Lung (tissue), 12 donors: Measurements from ENCODE around the gene NRG2. TPM values are rescaled to one million over a fixed set of nuclear protein-coding genes. Genes with fewer than 3 reads are reported as not detected.
A peak's percentile ranks its signal among the peaks of the same experiment; 100 is the strongest.

Experiments
- ATAC-seq: fragments of 200-7000 bp; cut with Tn5 transposase; one replicate; pipeline ENCODE4 v1.9.1; 2020; ENCODE audit warnings: moderate number of reproducible peaks; ENCODE audit not compliant: insufficient read depth, low FRiP score
- DNase-seq, 3 donors: peaks; one replicate each; pipeline ENCODE4 v3.0.0-alpha.2; 2013 to 2017
- H3K27ac ChIP-seq, 2 donors: one replicate each; pipeline ENCODE4 v1.5.1; 2013; ENCODE audit warnings: mild to moderate bottlenecking in 2 of 2, moderate library complexity in 2 of 2, control low read depth in 1 of 2, inconsistent platforms in 1 of 2, low read depth in 1 of 2, low read length in 1 of 2
- H3K27me3 ChIP-seq, 3 donors: one replicate each; pipeline ENCODE4 v1.5.1; 2013; ENCODE audit warnings: low read length in 2 of 3; ENCODE audit not compliant: control insufficient read depth in 3 of 3, insufficient read depth in 3 of 3
- H3K36me3 ChIP-seq, 4 donors: one replicate each; pipeline ENCODE4 v1.5.1; 2013; ENCODE audit warnings: low read length in 4 of 4, mild to moderate bottlenecking in 1 of 4, moderate library complexity in 1 of 4; ENCODE audit not compliant: control insufficient read depth in 4 of 4, insufficient read depth in 4 of 4
- H3K4me1 ChIP-seq, 5 donors: one replicate each; pipeline ENCODE4 v1.5.1; 2013; ENCODE audit warnings: low read length in 5 of 5, mild to moderate bottlenecking in 2 of 5, moderate library complexity in 1 of 5; ENCODE audit not compliant: control insufficient read depth in 5 of 5, insufficient read depth in 5 of 5
- H3K4me3 ChIP-seq: one replicate; pipeline ENCODE4 v1.5.1; 2013; ENCODE audit warnings: mild to moderate bottlenecking, control low read depth, moderate library complexity
- H3K9ac ChIP-seq, 2 donors: one replicate each; pipeline ENCODE4 v1.5.1; 2013; ENCODE audit warnings: low read length in 2 of 2, control low read depth in 1 of 2; ENCODE audit not compliant: insufficient read depth in 1 of 2
- H3K9me3 ChIP-seq, 4 donors: one replicate each; pipeline ENCODE4 v1.5.1; 2013; ENCODE audit warnings: low read length in 3 of 4, mild to moderate bottlenecking in 1 of 4, moderate library complexity in 1 of 4; ENCODE audit not compliant: control insufficient read depth in 4 of 4, insufficient read depth in 3 of 4
- CTCF ChIP-seq: IDR thresholded peaks from 2 replicates; pipeline ENCODE4 v1.5.1; 2012; ENCODE audit warnings: mild to moderate bottlenecking; ENCODE audit errors: control extremely low read depth, extremely low read depth
- WGBS, 2 donors: extraction: QIAGEN DNeasy Blood & Tissue Kit; methylation state at CpG; one replicate each; pipeline ENCODE4 v1.1.7; 2013; 5-methylcytosine and 5-hydroxymethylcytosine counted together
- polyA plus RNA-seq, 2 donors: library from polyadenylated mRNA; stranded (reverse); fragments of 200-250 nt; gene quantifications; one replicate each; pipeline ENCODE4 v1.2.1, GENCODE V29; 2013
- total RNA-seq, 2 donors: library from RNA; depleted of rRNA in 1 of 2; stranded (reverse); fragments of >200 nt in 1 of 2; gene quantifications; one replicate each; pipeline ENCODE4 v1.2.1, GENCODE V29; 2014 to 2021
- donor health status: control.
- donor health status: control.
- donor health status: Bipolar disorder and iron deficiency.
- donor health status: healthy.
- donor health status: DM: yes; HTN: yes; CAD: no.

The NRG2 gene
- total and polyA plus RNA-seq, 4 donors, result 0.41 to 3.0 (median 1.0) TPM

GRCh38 chr5:140039561-140039960 lies 3.5 kb downstream of the NRG2 start:
- Histone ChIP-seq H3K4me3 (no peak overlapping the region), H3K9ac (no peak overlapping the region), H3K4me1 (peaks cover 0 to 18% (median 5%) of the 10 kb centered on the region in 5 donors), H3K9me3 (peaks cover 0 to 2% (median 0%) of the 10 kb centered on the region in 4 donors), H3K27ac (no peak overlapping the region), H3K36me3 (no peaks in the 10 kb centered on the region), H3K27me3 (peaks cover 0 to 53% (median 49%) of the 10 kb centered on the region in 3 donors)
- WGBS, 2 donors, result 35 to 48% methylated on average over 4 of the region's 4 CpGs
- ATAC-seq, result no peak
- no peak for TF ChIP-seq CTCF
- no peak for DNase-seq

GRCh38 chr5:140038373-140038957 lies 4.6 kb downstream of the NRG2 start:
- peaks cover 0 to 42% (median 38%) of the 10 kb centered on the region in 3 donors for H3K27me3 ChIP-seq
- peaks cover 0 to 2% (median 0%) of the 10 kb centered on the region in 4 donors for H3K9me3 ChIP-seq
- peak overlapping the region in 1 of 2 donors; percentile 8 for H3K9ac ChIP-seq
- no peaks in the 10 kb centered on the region for H3K36me3 ChIP-seq
- 8 to 11% methylated on average over 7 of the region's 7 CpGs for WGBS, 2 donors
- no peak for TF ChIP-seq CTCF
- DNase-seq, result peak; percentile 32 to 74 (median 73)
- H3K4me1 ChIP-seq, result peaks cover 0 to 14% (median 5%) of the 10 kb centered on the region in 5 donors
- no peak for ATAC-seq
- peak overlapping the region; percentile 19 for H3K4me3 ChIP-seq
- peak overlapping the region; percentile 33 to 34 for H3K27ac ChIP-seq

DNA sequence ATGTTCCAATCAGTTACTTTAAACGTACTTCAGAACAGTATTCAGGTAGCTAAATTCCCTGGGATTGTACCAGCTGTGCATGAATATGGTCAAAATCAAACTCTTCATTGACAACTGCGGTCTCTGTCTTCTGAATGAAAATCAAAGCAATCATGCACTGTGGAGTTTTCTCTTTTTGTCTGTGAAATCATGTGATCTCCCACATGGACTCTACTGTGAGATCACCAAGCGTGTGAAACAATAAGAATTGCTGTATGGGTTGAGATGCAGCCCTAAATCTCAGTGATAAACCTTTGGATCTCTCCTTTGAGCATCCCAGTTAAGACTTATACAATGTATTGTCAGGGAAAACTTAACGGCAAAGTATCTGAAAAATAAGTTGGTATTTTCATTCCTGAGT lies 6.1 kb downstream of the NRG2 start:
- no peak for DNase-seq
- no peak for ATAC-seq
- H3K9me3 ChIP-seq, result peaks cover 0 to 2% (median 0%) of the 10 kb centered on the region in 4 donors
- no peak overlapping the region for H3K27ac ChIP-seq
- H3K4me3 ChIP-seq, result no peak overlapping the region
- H3K27me3 ChIP-seq, result peaks cover 0 to 39% (median 38%) of the 10 kb centered on the region in 3 donors
- H3K4me1 ChIP-seq, result peaks cover 0 to 6% (median 0%) of the 10 kb centered on the region in 5 donors
- no peaks in the 10 kb centered on the region for H3K36me3 ChIP-seq
- 87 to 89% methylated on average over 4 of the region's 4 CpGs for WGBS, 2 donors
- TF ChIP-seq CTCF, result no peak
- H3K9ac ChIP-seq, result no peak overlapping the region
